H9 (cell line): ENCODE results near the gene FOXP2. TPM values are rescaled to one million over a fixed set of nuclear protein-coding genes. Genes with fewer than 3 reads are reported as not detected.

Source experiments
- DNase-seq: peaks from one replicate; pipeline ENCODE4 v3.0.0-alpha.2; 2017
- H2AFZ ChIP-seq: one replicate; pipeline ENCODE4 v1.6.1; 2013; ENCODE audit warnings: mild to moderate bottlenecking, low read length, control low read depth, moderate library complexity
- H2AK5ac ChIP-seq: 2 replicates; pipeline ENCODE4 v1.6.1; 2013; ENCODE audit warnings: low read length, control low read depth, mixed read lengths; ENCODE audit not compliant: insufficient read length
- H2BK120ac ChIP-seq: one replicate; pipeline ENCODE4 v1.6.1; 2013; ENCODE audit warnings: low read depth, mild to moderate bottlenecking, low read length, control low read depth, inconsistent platforms; ENCODE audit not compliant: poor library complexity, severe bottlenecking
- H2BK12ac ChIP-seq: 2 replicates; pipeline ENCODE4 v1.6.1; 2013; ENCODE audit warnings: low read length, control low read depth, mixed read lengths, low read depth; ENCODE audit not compliant: insufficient read length
- H2BK15ac ChIP-seq: 2 replicates; pipeline ENCODE4 v1.6.1; 2013; ENCODE audit warnings: low read depth, low read length, control low read depth
- H2BK20ac ChIP-seq: one replicate; pipeline ENCODE4 v1.6.1; 2013; ENCODE audit warnings: low read depth, mild to moderate bottlenecking, low read length, control low read depth, inconsistent platforms; ENCODE audit not compliant: poor library complexity, severe bottlenecking
- H2BK5ac ChIP-seq: 2 replicates; pipeline ENCODE4 v1.6.1; 2013; ENCODE audit warnings: low read length, control low read depth, mixed read lengths; ENCODE audit not compliant: insufficient read length
- H3K14ac ChIP-seq: 2 replicates; pipeline ENCODE4 v1.6.1; 2013; ENCODE audit warnings: low read length, control low read depth; ENCODE audit not compliant: insufficient read depth
- H3K18ac ChIP-seq: 2 replicates; pipeline ENCODE4 v1.6.1; 2013; ENCODE audit warnings: low read depth, mild to moderate bottlenecking, mixed read lengths, low read length, control low read depth; ENCODE audit not compliant: insufficient read length
- H3K23ac ChIP-seq: 2 replicates; pipeline ENCODE4 v1.6.1; 2013; ENCODE audit warnings: low read length, control low read depth, mixed read lengths, low read depth; ENCODE audit not compliant: insufficient read length
- H3K23me2 ChIP-seq: 2 replicates; pipeline ENCODE4 v1.6.1; 2013; ENCODE audit warnings: low read depth, mild to moderate bottlenecking, mixed read lengths, low read length, control low read depth; ENCODE audit not compliant: insufficient read length, poor library complexity, severe bottlenecking
- H3K27ac ChIP-seq: 2 replicates; pipeline ENCODE4 v1.5.1; 2013; ENCODE audit warnings: low read length, control low read depth, mixed read lengths, low read depth; ENCODE audit not compliant: insufficient read length
- H3K27me3 ChIP-seq: 2 replicates; pipeline ENCODE4 v1.6.1; 2013; ENCODE audit warnings: low read length, control low read depth, inconsistent platforms; ENCODE audit not compliant: insufficient read depth
- H3K4ac ChIP-seq: 2 replicates; pipeline ENCODE4 v1.6.1; 2013; ENCODE audit warnings: low read depth, mild to moderate bottlenecking, control low read depth, inconsistent platforms, low read length, moderate library complexity
- H3K4me1 ChIP-seq: 2 replicates; pipeline ENCODE4 v1.6.1; 2013; ENCODE audit warnings: low read length, control low read depth, inconsistent platforms; ENCODE audit not compliant: insufficient read depth
- H3K4me2 ChIP-seq: 2 replicates; pipeline ENCODE4 v1.6.1; 2013; ENCODE audit warnings: low read length, control low read depth, mixed read lengths; ENCODE audit not compliant: insufficient read length, insufficient read depth
- H3K56ac ChIP-seq: 2 replicates; pipeline ENCODE4 v1.6.1; 2013; ENCODE audit warnings: low read depth, mild to moderate bottlenecking, mixed read lengths, low read length, control low read depth; ENCODE audit not compliant: insufficient read length
- H3K79me1 ChIP-seq: 2 replicates; pipeline ENCODE4 v1.6.1; 2013; ENCODE audit warnings: low read depth, mild to moderate bottlenecking, moderate library complexity, low read length, control low read depth, inconsistent platforms; ENCODE audit not compliant: insufficient read depth, poor library complexity, severe bottlenecking
- H3K79me2 ChIP-seq: 2 replicates; pipeline ENCODE4 v1.6.1; 2013; ENCODE audit warnings: low read length, control low read depth, inconsistent platforms; ENCODE audit not compliant: insufficient read depth
- H3K9ac ChIP-seq: 2 replicates; pipeline ENCODE4 v1.6.1; 2013; ENCODE audit warnings: low read length, control low read depth, mixed read lengths; ENCODE audit not compliant: insufficient read length; ENCODE audit errors: extremely low read depth
- H3K9me3 ChIP-seq: one replicate; pipeline ENCODE4 v1.6.1; 2013; ENCODE audit warnings: low read depth, low read length, inconsistent platforms; ENCODE audit not compliant: control insufficient read depth
- H3T11ph ChIP-seq: one replicate; pipeline ENCODE4 v1.6.1; 2013; ENCODE audit warnings: mild to moderate bottlenecking, low read length, control low read depth, inconsistent platforms
- H4K20me1 ChIP-seq: one replicate; pipeline ENCODE4 v1.6.1; 2013; ENCODE audit not compliant: control insufficient read depth, insufficient read length, insufficient read depth
- H4K5ac ChIP-seq: 2 replicates; pipeline ENCODE4 v1.6.1; 2013; ENCODE audit warnings: low read depth, mild to moderate bottlenecking, mixed read lengths, low read length, control low read depth; ENCODE audit not compliant: insufficient read length
- H4K8ac ChIP-seq: replicated peaks from 2 replicates; pipeline ENCODE4 v1.6.1; 2013; ENCODE audit warnings: low read length, control low read depth, mixed read lengths, low read depth; ENCODE audit not compliant: insufficient read length
- H4K91ac ChIP-seq: 2 replicates; pipeline ENCODE4 v1.6.1; 2013; ENCODE audit warnings: low read depth, mild to moderate bottlenecking, moderate library complexity, mixed read lengths, low read length, control low read depth; ENCODE audit not compliant: insufficient read length
- H3K27ac Mint-ChIP-seq, 3 experiments: 2 replicates in 2 of 3; 3 replicates in 1 of 3; pipeline ENCODE4 v1.8.0; 2020 to 2021; ENCODE audit warnings: mixed read lengths in 3 of 3, mild to moderate bottlenecking in 1 of 3, moderate library complexity in 1 of 3
- H3K27me3 Mint-ChIP-seq: 2 replicates; pipeline ENCODE4 v1.8.0; 2021; ENCODE audit warnings: low read depth, mild to moderate bottlenecking, moderate library complexity, mixed read lengths
- H3K36me3 Mint-ChIP-seq, 3 experiments: 2 replicates in 2 of 3; 3 replicates in 1 of 3; pipeline ENCODE4 v1.8.0; 2020 to 2021; ENCODE audit warnings: low read depth in 3 of 3, mixed read lengths in 3 of 3; ENCODE audit not compliant: insufficient read depth in 1 of 3
- H3K4me1 Mint-ChIP-seq, 2 experiments: 2 replicates each; pipeline ENCODE4 v1.8.0; 2020; ENCODE audit warnings: mixed read lengths in 2 of 2
- H3K4me3 Mint-ChIP-seq, 2 experiments: 2 replicates in 1 of 2; 3 replicates in 1 of 2; pipeline ENCODE4 v1.8.0; 2020 to 2021; ENCODE audit warnings: mild to moderate bottlenecking in 2 of 2, mixed read lengths in 2 of 2, moderate library complexity in 1 of 2
- H3K9me3 Mint-ChIP-seq, 2 experiments: 2 replicates in 1 of 2; 3 replicates in 1 of 2; pipeline ENCODE4 v1.8.0; 2020; ENCODE audit warnings: mild to moderate bottlenecking in 2 of 2, mixed read lengths in 2 of 2, moderate library complexity in 1 of 2
- WGBS: extraction: QIAGEN DNeasy Blood & Tissue Kit; methylation state at CpG from one replicate; pipeline ENCODE4 v1.1.7; 2013; ENCODE audit warnings: missing lambda C conversion rate, low lambda C conversion rate, mixed read lengths; ENCODE audit not compliant: insufficient read length; ENCODE audit errors: extremely low coverage; 5-methylcytosine and 5-hydroxymethylcytosine counted together
- microRNA-seq: library from miRNA; unstranded; fragments of <30 nt; microRNA quantifications from one replicate; pipeline ENCODE4, GENCODE V29; 2020; ENCODE audit warnings: borderline microRNAs expressed
- total RNA-seq: library from RNA; stranded (reverse); gene quantifications from 2 replicates; pipeline ENCODE4 v1.2.1, GENCODE V29; 2021
- TF ChIP-seq, protein P1 (sequence below): fragments of 200-600 bp; sonication (generic); conservative IDR thresholded peaks from 3 replicates; pipeline ENCODE4 v1.8.0; 2021; ENCODE audit warnings: antibody characterized with exemption, mild to moderate bottlenecking

FOXP2 gene
- total RNA-seq, 1 experiment from 2014 or later: not detected

DNA sequence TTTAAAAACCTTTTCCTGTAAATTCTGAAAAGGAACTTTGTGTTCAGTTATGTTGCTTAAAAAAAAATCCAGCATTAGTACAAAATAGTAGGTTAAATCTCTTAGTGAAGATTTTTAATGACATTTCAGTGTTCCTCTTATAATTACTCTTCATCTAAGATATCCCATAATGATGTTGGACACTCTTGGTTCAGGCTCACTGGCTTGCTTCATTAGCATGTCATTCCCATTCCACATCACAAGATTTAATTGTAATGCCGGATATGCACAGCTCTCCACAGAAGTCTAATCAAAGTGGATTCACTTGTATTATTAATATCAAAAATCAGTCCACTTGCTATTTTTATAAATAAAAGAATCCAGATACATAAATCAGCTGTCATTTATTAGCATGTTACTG, 327.3 kb downstream of the FOXP2 start:
- no peak overlapping the region for H3K23ac ChIP-seq
- Mint-ChIP-seq H3K9me3 (no peaks in the 10 kb centered on the region), H3K4me1 (no peaks in the 10 kb centered on the region), H3K36me3 (no peaks in the 10 kb centered on the region), H3K4me3 (no peak overlapping the region), H3K27me3 (no peaks in the 10 kb centered on the region), H3K27ac (no peak overlapping the region)
- H4K5ac ChIP-seq: no peak overlapping the region
- no peak overlapping the region for H3K4ac ChIP-seq
- H3K23me2 ChIP-seq: no peaks in the 10 kb centered on the region
- no CpG with 5 or more reads among the region's 1 CpG for WGBS
- no peak overlapping the region for H2AK5ac ChIP-seq
- H3K56ac ChIP-seq: no peak overlapping the region
- H3K18ac ChIP-seq: no peak overlapping the region
- H3K79me2 ChIP-seq: no peaks in the 10 kb centered on the region
- no peaks in the 10 kb centered on the region for H3K27me3 ChIP-seq
- H3K14ac ChIP-seq: no peak overlapping the region
- H3K79me1 ChIP-seq: no peaks in the 10 kb centered on the region
- H2AFZ ChIP-seq: no peak overlapping the region
- H2BK5ac ChIP-seq: no peak overlapping the region
- no peak overlapping the region for H3K27ac ChIP-seq
- H3K9ac ChIP-seq: no peak overlapping the region
- H4K20me1 ChIP-seq: no peaks in the 10 kb centered on the region
- H3K9me3 ChIP-seq: no peaks in the 10 kb centered on the region
- no peak overlapping the region for H3K4me2 ChIP-seq
- H4K91ac ChIP-seq: no peak overlapping the region
- no peak for DNase-seq
- no peak overlapping the region for H4K8ac ChIP-seq
- no peak overlapping the region for H2BK120ac ChIP-seq
- TF ChIP-seq, protein P1, sequence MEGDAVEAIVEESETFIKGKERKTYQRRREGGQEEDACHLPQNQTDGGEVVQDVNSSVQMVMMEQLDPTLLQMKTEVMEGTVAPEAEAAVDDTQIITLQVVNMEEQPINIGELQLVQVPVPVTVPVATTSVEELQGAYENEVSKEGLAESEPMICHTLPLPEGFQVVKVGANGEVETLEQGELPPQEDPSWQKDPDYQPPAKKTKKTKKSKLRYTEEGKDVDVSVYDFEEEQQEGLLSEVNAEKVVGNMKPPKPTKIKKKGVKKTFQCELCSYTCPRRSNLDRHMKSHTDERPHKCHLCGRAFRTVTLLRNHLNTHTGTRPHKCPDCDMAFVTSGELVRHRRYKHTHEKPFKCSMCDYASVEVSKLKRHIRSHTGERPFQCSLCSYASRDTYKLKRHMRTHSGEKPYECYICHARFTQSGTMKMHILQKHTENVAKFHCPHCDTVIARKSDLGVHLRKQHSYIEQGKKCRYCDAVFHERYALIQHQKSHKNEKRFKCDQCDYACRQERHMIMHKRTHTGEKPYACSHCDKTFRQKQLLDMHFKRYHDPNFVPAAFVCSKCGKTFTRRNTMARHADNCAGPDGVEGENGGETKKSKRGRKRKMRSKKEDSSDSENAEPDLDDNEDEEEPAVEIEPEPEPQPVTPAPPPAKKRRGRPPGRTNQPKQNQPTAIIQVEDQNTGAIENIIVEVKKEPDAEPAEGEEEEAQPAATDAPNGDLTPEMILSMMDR: no peak
- H2BK15ac ChIP-seq: no peak overlapping the region
- H3T11ph ChIP-seq: no peak overlapping the region
- no peak overlapping the region for H2BK20ac ChIP-seq
- no peak overlapping the region for H2BK12ac ChIP-seq
- no peaks in the 10 kb centered on the region for H3K4me1 ChIP-seq

Small RNA genes lying within 50 kb of the gene (microRNA-seq; reads per million reads assigned to microRNA genes)
- not detected for gene MIR3666
